Measurements from ENCODE around the gene NUDT7.

NUDT7 gene

GRCh38 chr16:77780378-77780837, 58.1 kb downstream of the NUDT7 start:
- no peak for DNase-seq (ENCODE audit: low read depth, low spot score)

- DNase-seq (ENCODE audit: low read depth, low spot score) = no peak
These were observed 58.8 kb downstream of the NUDT7 start for GRCh38 chr16:77781091-77781490.

- DNase-seq (ENCODE audit: low read depth, low spot score) = no peak
These were observed 60.4 kb downstream of the NUDT7 start for GRCh38 chr16:77782694-77783093.

GRCh38 chr16:77784441-77785372, 62.4 kb downstream of the NUDT7 start:
- no peak for DNase-seq (ENCODE audit: low read depth, low spot score)

- DNase-seq (ENCODE audit: low read depth, low spot score) = no peak
These were observed 63.1 kb downstream of the NUDT7 start for GRCh38 chr16:77785373-77785764.

- DNase-seq (ENCODE audit: low read depth, low spot score) = no peak
These were observed 64.0 kb downstream of the NUDT7 start for GRCh38 chr16:77786186-77786847.

- no peak for DNase-seq (ENCODE audit: low read depth, low spot score)
These were observed 65.1 kb downstream of the NUDT7 start for GRCh38 chr16:77787452-77787851.

GRCh38 chr16:77788181-77789084, 66.1 kb downstream of the NUDT7 start, which contains the start of gene VAT1L:
Gene VAT1L (plus strand): TSS chr16:77788564. CDS start chr16:77788683, 119 bp downstream.
- DNase-seq (ENCODE audit: low read depth, low spot score) = no peak

- no peak for DNase-seq (ENCODE audit: low read depth, low spot score)
These were observed 67.0 kb downstream of the NUDT7 start for GRCh38 chr16:77789085-77790008.

GRCh38 chr16:77790009-77790372, 67.7 kb downstream of the NUDT7 start:
- DNase-seq (ENCODE audit: low read depth, low spot score) = no peak

GRCh38 chr16:77790912-77791311, 68.6 kb downstream of the NUDT7 start:
- DNase-seq (ENCODE audit: low read depth, low spot score) = no peak

Data from iPS DF 19.7 (cell line).